H1 (cell line): ENCODE results near the gene TRAF3IP1. TPM values are rescaled to one million over a fixed set of nuclear protein-coding genes. Genes with fewer than 3 reads are reported as not detected.

Experiments used
- CTCF ChIA-PET: fragments of 300-600 bp; sonication (Branson Sonifier 250); formaldehyde crosslinking; loops from one replicate; lab custom pipeline; 2021; ENCODE audit not compliant: partially characterized antibody; lab: Charles Lee
- POLR2A ChIA-PET: fragments of 300-600 bp; sonication (Branson Sonifier 250); formaldehyde crosslinking; loops from one replicate; lab custom pipeline; 2021; ENCODE audit warnings: inconsistent platforms; ENCODE audit not compliant: partially characterized antibody; lab: Charles Lee
- DNase-seq, 2 experiments: peaks; one replicate each; pipeline versions ENCODE4 v3.0.0 to v3.0.0-alpha.2; 2010 to 2022; ENCODE audit warnings: low spot score in 2 of 2, low read depth in 1 of 2, mixed read lengths in 1 of 2
- FAIRE-seq: peaks from 2 replicates; lab custom pipeline; 2011; peaks lifted over from hg19 to GRCh38; lab: Jason Lieb, UNC
- H2AFZ ChIP-seq: 2 replicates; pipeline ENCODE4 v1.8.1; 2012; ENCODE audit warnings: low read length, inconsistent platforms
- H2AK5ac ChIP-seq: 2 replicates; pipeline ENCODE4 v1.6.1; 2013; ENCODE audit warnings: low read depth, low read length
- H2BK120ac ChIP-seq: replicated peaks from 2 replicates; pipeline ENCODE3; 2013; ENCODE audit warnings: low read depth, low read length, inconsistent platforms
- H2BK12ac ChIP-seq: 2 replicates; pipeline ENCODE4 v1.6.1; 2013; ENCODE audit warnings: low read depth, low read length
- H2BK15ac ChIP-seq: 2 replicates; pipeline ENCODE4 v1.6.1; 2013; ENCODE audit warnings: low read length
- H2BK20ac ChIP-seq: 2 replicates; pipeline ENCODE4 v1.6.1; 2013; ENCODE audit warnings: low read length
- H2BK5ac ChIP-seq: 2 replicates; pipeline ENCODE4 v1.6.1; 2013; ENCODE audit warnings: low read depth, low read length
- H3K14ac ChIP-seq: 2 replicates; pipeline ENCODE4 v1.6.1; 2013; ENCODE audit warnings: inconsistent platforms; ENCODE audit not compliant: insufficient read length
- H3K18ac ChIP-seq: 2 replicates; pipeline ENCODE4 v1.6.1; 2013; ENCODE audit warnings: low read length; ENCODE audit errors: extremely low read depth
- H3K23ac ChIP-seq: 2 replicates; pipeline ENCODE4 v1.6.1; 2013; ENCODE audit warnings: inconsistent platforms; ENCODE audit not compliant: insufficient read length
- H3K23me2 ChIP-seq: 2 replicates; pipeline ENCODE4 v1.6.1; 2013; ENCODE audit warnings: low read depth, low read length
- H3K27ac ChIP-seq: 2 replicates; pipeline ENCODE4 v1.6.1; 2011; ENCODE audit warnings: low read depth, low read length, inconsistent platforms
- H3K27me3 ChIP-seq, 4 experiments: replicated peaks in 1 of 4; 1 replicate in 1 of 4; 2 replicates in 3 of 4; pipeline versions ENCODE4 v1.6.1 to v1.8.1; 2011 to 2013; ENCODE audit warnings: low read length in 3 of 4, mild to moderate bottlenecking in 3 of 4, inconsistent platforms in 2 of 4, mixed read lengths in 2 of 4, moderate library complexity in 1 of 4; ENCODE audit not compliant: control insufficient read depth in 3 of 4, insufficient read depth in 3 of 4; ENCODE audit errors: extremely low read depth in 1 of 4
- H3K36me3 ChIP-seq, 4 experiments: 2 replicates each; pipeline versions ENCODE4 v1.6.1 to v1.8.1; 2011 to 2013; ENCODE audit warnings: mild to moderate bottlenecking in 4 of 4, low read length in 3 of 4, moderate library complexity in 2 of 4, control low read depth in 1 of 4, inconsistent platforms in 1 of 4; ENCODE audit not compliant: insufficient read depth in 4 of 4, control insufficient read depth in 2 of 4
- H3K4ac ChIP-seq: replicated peaks from 2 replicates; pipeline ENCODE3; 2013; ENCODE audit warnings: low read length, low read depth, mixed read lengths, inconsistent platforms; ENCODE audit not compliant: insufficient read length
- H3K4me1 ChIP-seq, 4 experiments: replicated peaks in 1 of 4; 1 replicate in 1 of 4; 2 replicates in 3 of 4; pipeline versions ENCODE4 v1.6.1 to v1.8.1; 2011 to 2013; ENCODE audit warnings: low read length in 3 of 4, inconsistent platforms in 2 of 4, mixed read lengths in 1 of 4; ENCODE audit not compliant: insufficient read depth in 4 of 4, control insufficient read depth in 3 of 4
- H3K4me2 ChIP-seq, 2 experiments: 2 replicates each; pipeline versions ENCODE4 v1.6.1 to v1.8.1; 2011 to 2013; ENCODE audit warnings: low read depth in 2 of 2, low read length in 2 of 2, control low read depth in 1 of 2, inconsistent platforms in 1 of 2, mild to moderate bottlenecking in 1 of 2; ENCODE audit not compliant: insufficient read depth in 1 of 2
- H3K4me3 ChIP-seq, 4 experiments: fragments of 200-600, 300-600 bp in 1 of 4; sonication (generic), shearing (Covaris generic), sonication (Bioruptor Twin) in 1 of 4; 2 replicates each; pipeline versions ENCODE4 v1.5.1 to v1.8.1; 2011 to 2016; ENCODE audit warnings: low read length in 4 of 4, low read depth in 3 of 4, control low read depth in 2 of 4, inconsistent platforms in 2 of 4, mild to moderate bottlenecking in 2 of 4, mixed read lengths in 1 of 4, moderate library complexity in 1 of 4; ENCODE audit not compliant: insufficient read depth in 2 of 4; ENCODE audit errors: extremely low read depth in 1 of 4
- H3K56ac ChIP-seq: replicated peaks from 2 replicates; pipeline ENCODE3; 2013; ENCODE audit warnings: low read depth, mild to moderate bottlenecking, mixed read lengths, low read length, inconsistent platforms; ENCODE audit not compliant: insufficient read length
- H3K79me1 ChIP-seq: 2 replicates; pipeline ENCODE4 v1.6.1; 2013; ENCODE audit warnings: low read depth, low read length, control low read depth
- H3K79me2 ChIP-seq, 2 experiments: 2 replicates each; pipeline versions ENCODE4 v1.6.1 to v1.8.1; 2012 to 2013; ENCODE audit warnings: low read length in 2 of 2, mild to moderate bottlenecking in 2 of 2, inconsistent platforms in 1 of 2; ENCODE audit not compliant: insufficient read depth in 2 of 2, control insufficient read depth in 1 of 2
- H3K9ac ChIP-seq, 4 experiments: replicated peaks in 1 of 4; 1 replicate in 1 of 4; 2 replicates in 3 of 4; pipeline versions ENCODE4 v1.6.1 to v1.8.1; 2011 to 2013; ENCODE audit warnings: low read depth in 3 of 4, low read length in 3 of 4, control low read depth in 2 of 4, mild to moderate bottlenecking in 2 of 4, moderate library complexity in 2 of 4, inconsistent platforms in 1 of 4; ENCODE audit errors: extremely low read depth in 1 of 4
- H3K9me3 ChIP-seq, 2 experiments: 2 replicates each; pipeline versions ENCODE4 v1.6.1 to v1.8.1; 2012 to 2013; ENCODE audit warnings: mild to moderate bottlenecking in 2 of 2, moderate library complexity in 2 of 2, control low read depth in 1 of 2, inconsistent platforms in 1 of 2, low read depth in 1 of 2, low read length in 1 of 2, mixed read lengths in 1 of 2; ENCODE audit not compliant: insufficient read depth in 2 of 2
- H4K20me1 ChIP-seq, 2 experiments: replicated peaks in 1 of 2; 2 replicates each; pipeline versions ENCODE3 to v1.8.1; 2011 to 2013; ENCODE audit warnings: inconsistent platforms in 2 of 2, low read length in 2 of 2, mild to moderate bottlenecking in 1 of 2; ENCODE audit not compliant: insufficient read depth in 2 of 2, control insufficient read depth in 1 of 2
- H4K5ac ChIP-seq: 2 replicates; pipeline ENCODE4 v1.6.1; 2013; ENCODE audit warnings: low read length, low read depth, mixed read lengths, inconsistent platforms; ENCODE audit not compliant: insufficient read length
- H4K8ac ChIP-seq: 2 replicates; pipeline ENCODE4 v1.8.0; 2013; ENCODE audit warnings: mild to moderate bottlenecking, moderate library complexity, low read length, inconsistent platforms; ENCODE audit not compliant: insufficient read depth; ENCODE audit errors: extremely low read depth
- H4K91ac ChIP-seq: replicated peaks from 2 replicates; pipeline ENCODE3; 2013; ENCODE audit warnings: low read length, mixed read lengths, inconsistent platforms; ENCODE audit not compliant: insufficient read length
- ATF3 ChIP-seq: IDR thresholded peaks from 2 replicates; pipeline ENCODE4 v1.6.1; 2011; ENCODE audit warnings: low read depth, mild to moderate bottlenecking, low read length; ENCODE audit not compliant: insufficient read depth
- BCL11A ChIP-seq, 2 experiments: IDR thresholded peaks; one replicate each; pipeline ENCODE4 v1.6.1; 2011; ENCODE audit warnings: low read depth in 2 of 2, low read length in 2 of 2, mild to moderate bottlenecking in 2 of 2
- CBX5 ChIP-seq: fragments of 300-800, 300-1000 bp; sonication (generic); IDR thresholded peaks from 2 replicates; pipeline ENCODE4 v1.7.1; 2016; ENCODE audit warnings: antibody characterized with exemption, low read length, low read depth
- POU5F1 ChIP-seq: IDR thresholded peaks from 2 replicates; pipeline ENCODE4 v1.6.1; 2011; ENCODE audit warnings: low read depth, mild to moderate bottlenecking, low read length, moderate library complexity
- SP1 ChIP-seq: IDR thresholded peaks from 2 replicates; pipeline ENCODE4 v1.6.1; 2011; ENCODE audit warnings: low read depth, low read length
- WGBS, 2 experiments: shearing (Covaris generic) in 1 of 2; methylation state at CpG; one replicate each; pipeline versions ENCODE4 v1.1.6 to v1.1.7; 2013 to 2015; ENCODE audit warnings: low lambda C conversion rate in 2 of 2, mixed read lengths in 2 of 2, inconsistent platforms in 1 of 2, low coverage in 1 of 2, missing lambda C conversion rate in 1 of 2; ENCODE audit not compliant: insufficient replicate concordance in 2 of 2, insufficient coverage in 1 of 2, insufficient read length in 1 of 2; ENCODE audit errors: extremely low coverage in 1 of 2, missing lambda C conversion rate in 1 of 2; 5-methylcytosine and 5-hydroxymethylcytosine counted together
- polyA plus RNA-seq, 7 experiments: library from polyadenylated mRNA; depleted of rRNA in 3 of 7; stranded (reverse) in 5 of 7; unstranded in 2 of 7; fragments of >200 nt in 5 of 7; fragments of 200-250 nt in 2 of 7; gene quantifications; 1 replicate in 5 of 7; 2 replicates in 1 of 7; 4 replicates in 1 of 7; pipeline versions ENCODE4 v1.2.1 to v1.2.3, GENCODE V29; 2011 to 2013; ENCODE audit warnings: missing spikeins in 2 of 7, mixed read lengths in 2 of 7
- total RNA-seq: library from RNA; stranded (reverse); fragmentation: NEBNext Ultra II Directional; extraction: Animal tissue kit (Norgen Biotek cat#: 25700); gene quantifications from 2 replicates; pipeline ENCODE4 v1.2.1, GENCODE V29; 2021

Gene TRAF3IP1
- total and polyA plus RNA-seq, 2 of the 8 experiments (the other 6 are each of a cell fraction or from before 2014, with no cell fraction given) = 2.3 to 17.5 TPM

DNA sequence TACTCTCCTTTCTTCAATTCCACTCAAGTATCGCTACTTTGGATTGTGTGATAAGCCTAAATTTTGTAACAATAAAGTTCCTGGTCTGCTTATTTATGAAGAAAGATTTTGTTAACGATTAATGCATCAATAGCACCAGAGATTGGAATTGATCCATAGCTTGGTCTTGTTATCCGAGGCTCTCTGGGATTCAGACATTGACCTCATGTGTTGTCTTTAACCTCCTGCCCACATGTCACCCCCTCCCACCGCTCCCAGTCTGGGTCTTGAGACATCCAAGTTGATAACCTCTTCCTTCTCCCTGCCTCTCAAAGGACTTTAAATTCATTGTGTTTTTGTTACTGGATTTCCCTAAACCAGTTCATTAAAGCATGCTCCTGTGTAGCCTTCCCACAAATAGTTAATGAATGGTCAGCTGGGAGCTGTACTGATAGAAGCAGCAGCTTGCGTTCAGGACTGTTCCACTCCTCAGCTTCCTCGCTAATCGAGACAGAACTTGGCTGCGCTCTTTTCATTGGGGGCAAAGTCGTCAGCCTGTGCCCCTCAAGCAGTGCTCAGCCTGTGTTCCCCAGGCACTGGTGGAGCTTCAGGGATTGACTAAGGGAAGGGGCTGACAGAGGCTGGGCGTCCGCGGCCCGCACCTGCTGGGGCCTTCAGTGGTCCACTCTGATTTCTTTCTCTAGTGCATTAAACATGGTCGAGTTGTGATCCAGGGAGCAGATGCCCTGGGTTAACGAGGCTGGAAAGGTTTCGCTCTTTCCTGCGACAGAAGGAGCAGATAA is 125.3 kb downstream of the TRAF3IP1 start:
- H3K79me1 ChIP-seq = peaks cover 17% of the 10 kb centered on the region
- peaks cover 8 to 38% (median 31%) of the 10 kb centered on the region in 4 experiments; a peak in 7 of 8 replicates for H3K36me3 ChIP-seq
- no peak overlapping the region for H2BK15ac ChIP-seq
- H2BK5ac ChIP-seq = no peak overlapping the region
- ChIA-PET POLR2A (interaction anchor here (1.1 kb wide), 1 partner anchor 10 kb away, joined by 3 read pairs; no protein-coding TSS in a partner anchor), CTCF (interaction anchor here (0.9 to 1.3 kb wide), 2 partner anchors 12 to 78 kb away, joined by 3 to 4 read pairs; no protein-coding TSS in a partner anchor)
- H2BK120ac ChIP-seq = no peak overlapping the region
- peaks cover 7 to 16% of the 10 kb centered on the region in 2 experiments for H4K20me1 ChIP-seq
- no peak overlapping the region for H2BK12ac ChIP-seq
- H3K56ac ChIP-seq = no peak overlapping the region
- no peak overlapping the region for H3K23ac ChIP-seq
- no peak overlapping the region for H3K14ac ChIP-seq
- H3K9ac ChIP-seq = no peak overlapping the region
- no peak overlapping the region for H3K27ac ChIP-seq
- no peaks in the 10 kb centered on the region for H3K27me3 ChIP-seq
- no peak overlapping the region for H2AFZ ChIP-seq
- no peak overlapping the region for H3K4me2 ChIP-seq
- no peaks in the 10 kb centered on the region for H3K9me3 ChIP-seq
- H3K79me2 ChIP-seq = peaks cover 3 to 28% of the 10 kb centered on the region in 2 experiments
- H4K91ac ChIP-seq = no peak overlapping the region
- H4K8ac ChIP-seq = no peak overlapping the region
- DNase-seq (peak in 1 of 2 experiments; percentile 19), FAIRE-seq (no peak)
- H3K4me3 ChIP-seq = no peak overlapping the region
- H4K5ac ChIP-seq = no peak overlapping the region
- no peaks in the 10 kb centered on the region for H3K23me2 ChIP-seq
- 90% methylated on average over 17 of the region's 17 CpGs; no CpG with 5 or more reads in 1 of the 2 experiments for WGBS, 2 experiments
- no peak overlapping the region for H3K18ac ChIP-seq
- no peaks in the 10 kb centered on the region; a peak in 1 of 7 replicates for H3K4me1 ChIP-seq
- TF ChIP-seq SP1 (no peak), ATF3 (no peak), CBX5 (no peak), BCL11A (IDR thresholded peaks at IDR 0.05; ENCODE audit: low read depth in 2 of 2, low read length in 2 of 2) (no peak), POU5F1 (no peak)
- H2AK5ac ChIP-seq = no peak overlapping the region
- no peak overlapping the region for H3K4ac ChIP-seq
- no peak overlapping the region for H2BK20ac ChIP-seq
